HG02970 (cell line): ENCODE results near the gene NOTCH1.

Experiments used
- ATAC-seq: cut with Tn5 transposase; IDR thresholded peaks from one replicate; pipeline ENCODE4 v1.9.1; 2021; ENCODE audit warnings: mild to moderate bottlenecking, moderate library complexity, moderate number of reproducible peaks; ENCODE audit not compliant: unreplicated experiment, low FRiP score

The NOTCH1 gene

DNA sequence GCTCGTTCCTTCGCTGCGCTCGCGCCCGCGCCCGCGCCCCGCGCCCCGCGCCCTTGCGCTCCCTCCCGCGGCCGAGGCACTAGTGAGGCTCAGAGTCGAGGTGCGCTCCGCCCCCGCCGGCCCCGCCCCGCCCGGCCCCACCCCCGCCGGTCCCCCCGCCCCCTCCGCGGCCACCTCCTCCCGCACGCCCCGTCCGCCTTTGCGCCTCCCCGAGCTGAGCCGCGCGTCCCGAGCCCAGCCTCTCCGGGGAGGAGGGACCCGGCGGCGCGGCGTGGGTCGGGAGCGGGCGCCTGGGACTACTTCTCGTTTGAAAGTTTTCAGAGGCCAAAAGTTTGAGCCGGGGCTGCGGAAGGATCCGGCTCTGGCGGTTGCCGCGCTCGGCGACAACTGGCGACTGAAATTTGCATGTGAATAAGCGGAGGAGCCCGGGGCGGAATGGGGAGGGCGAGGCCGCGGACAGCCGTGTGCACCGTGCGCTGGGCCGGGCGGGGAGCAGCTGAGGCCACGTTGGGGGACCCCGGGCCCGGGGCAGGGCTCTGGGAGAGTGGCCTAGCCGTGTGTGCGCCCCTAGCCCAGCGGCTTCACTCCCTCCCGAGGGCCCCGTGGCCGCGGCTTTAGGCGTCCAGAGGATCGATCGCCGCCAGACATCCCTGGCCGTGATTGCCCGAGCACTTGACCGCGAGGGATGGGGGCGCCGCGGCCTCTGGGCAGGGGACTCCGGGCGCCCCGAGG, at the start of gene NOTCH1:
Gene NOTCH1, minus strand, starts transcription at position 84 of the 732 bp plus-strand sequence. CDS start 262 bp downstream, outside the sequence.
- ATAC-seq = peak; percentile 58

DNA sequence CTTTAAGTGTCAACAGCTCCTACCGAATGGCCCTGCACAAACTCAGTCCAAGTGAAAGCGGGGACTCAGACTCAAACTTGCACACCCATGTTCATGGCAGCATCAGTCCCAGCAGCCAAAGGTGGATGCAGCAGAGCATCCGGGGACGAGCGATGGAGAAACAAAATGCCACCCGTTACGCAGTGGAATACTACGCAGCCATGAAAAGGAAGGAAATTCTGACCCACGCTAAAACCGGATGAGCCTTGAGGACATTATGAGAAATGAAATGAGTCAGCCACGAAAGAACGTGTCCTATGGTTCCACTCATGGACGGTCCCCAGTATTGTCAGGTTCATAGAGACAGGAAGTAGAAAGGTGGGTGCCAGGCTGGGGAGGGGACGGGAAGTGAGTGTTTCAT, 48.6 kb upstream of the NOTCH1 start:
- no peak for ATAC-seq

DNA sequence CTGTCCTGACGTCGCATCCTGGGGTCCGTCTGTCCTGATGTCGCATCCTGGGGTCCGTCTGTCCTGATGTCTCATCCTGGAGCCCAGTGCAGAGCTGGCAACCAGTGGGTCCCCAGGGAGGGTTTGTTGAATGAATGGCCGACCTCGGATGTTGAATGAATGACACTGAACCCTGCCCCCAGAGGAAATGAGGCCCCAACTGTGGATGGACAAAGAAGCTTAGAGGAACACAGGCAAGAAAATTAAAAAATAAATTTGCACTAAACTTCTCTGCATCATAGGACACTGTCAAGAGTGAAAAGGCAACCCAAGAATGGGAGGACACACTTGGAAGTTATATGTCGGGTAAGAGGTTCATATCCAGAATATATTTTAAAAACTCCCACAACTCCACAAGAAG, 47.7 kb upstream of the NOTCH1 start:
- no peak for ATAC-seq

DNA sequence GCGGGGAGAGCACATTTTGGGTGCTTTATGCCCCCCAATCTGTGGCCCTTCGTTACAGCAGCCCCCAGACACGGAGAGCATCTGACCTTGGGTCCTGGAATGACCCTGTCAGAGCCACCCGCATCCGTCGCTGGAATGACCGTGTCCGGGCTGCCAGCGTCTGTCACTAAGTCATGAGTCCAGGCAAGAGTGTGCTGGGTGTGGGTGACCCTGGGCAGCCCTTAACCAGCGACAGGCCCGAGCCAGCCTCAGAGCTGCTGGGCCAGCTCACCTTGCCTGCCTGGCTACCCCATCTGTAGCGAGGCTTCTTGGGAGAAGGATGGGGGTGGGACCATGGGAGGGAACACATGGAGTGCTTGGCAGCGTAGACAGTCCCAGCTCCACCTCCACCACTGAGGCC, 46.8 kb upstream of the NOTCH1 start:
- ATAC-seq = no peak

DNA sequence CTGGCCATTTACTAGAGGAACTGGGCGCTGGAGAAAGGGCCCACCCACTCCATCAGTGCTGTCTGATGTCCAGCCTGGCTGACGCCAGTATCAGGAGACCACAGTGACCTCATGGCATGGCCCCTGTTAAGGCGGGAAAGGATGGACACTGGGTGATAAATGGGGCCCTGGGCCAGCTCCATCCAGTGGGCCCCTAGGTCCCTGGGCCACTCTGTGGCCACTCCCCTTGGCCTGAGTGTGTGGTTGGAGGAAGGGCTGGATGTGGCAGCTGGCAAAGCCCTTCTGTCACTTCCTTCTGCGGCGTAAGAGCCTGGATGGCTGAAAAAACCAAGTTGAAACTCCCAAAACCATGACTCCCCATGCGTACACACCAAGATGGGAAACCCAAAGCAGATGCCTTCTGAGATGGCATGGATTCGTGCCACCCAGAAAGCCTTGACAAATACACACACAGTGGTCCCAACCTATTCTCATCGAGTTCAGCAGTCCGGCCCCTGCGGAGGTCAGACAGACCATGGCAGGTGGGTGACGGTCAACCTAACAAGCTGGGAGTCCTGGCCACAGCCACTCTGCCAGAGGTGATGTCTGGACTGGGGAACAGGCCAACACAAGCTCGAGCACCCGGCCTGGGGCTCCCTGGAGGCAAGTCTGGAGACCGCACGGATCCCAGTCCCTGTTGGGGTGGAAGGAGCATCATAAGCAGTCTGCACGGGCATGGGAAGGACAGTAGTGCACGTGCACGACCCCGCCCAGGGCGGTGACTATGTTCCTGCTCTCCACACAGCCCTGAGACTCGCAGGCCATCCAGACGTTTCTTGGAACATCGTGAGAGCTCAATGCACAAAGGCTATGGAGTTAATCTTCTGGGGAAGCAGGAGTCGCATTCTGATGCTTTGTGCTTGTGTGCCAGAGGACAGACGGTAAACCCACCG, 45.2 kb upstream of the NOTCH1 start:
- ATAC-seq = no peak

DNA sequence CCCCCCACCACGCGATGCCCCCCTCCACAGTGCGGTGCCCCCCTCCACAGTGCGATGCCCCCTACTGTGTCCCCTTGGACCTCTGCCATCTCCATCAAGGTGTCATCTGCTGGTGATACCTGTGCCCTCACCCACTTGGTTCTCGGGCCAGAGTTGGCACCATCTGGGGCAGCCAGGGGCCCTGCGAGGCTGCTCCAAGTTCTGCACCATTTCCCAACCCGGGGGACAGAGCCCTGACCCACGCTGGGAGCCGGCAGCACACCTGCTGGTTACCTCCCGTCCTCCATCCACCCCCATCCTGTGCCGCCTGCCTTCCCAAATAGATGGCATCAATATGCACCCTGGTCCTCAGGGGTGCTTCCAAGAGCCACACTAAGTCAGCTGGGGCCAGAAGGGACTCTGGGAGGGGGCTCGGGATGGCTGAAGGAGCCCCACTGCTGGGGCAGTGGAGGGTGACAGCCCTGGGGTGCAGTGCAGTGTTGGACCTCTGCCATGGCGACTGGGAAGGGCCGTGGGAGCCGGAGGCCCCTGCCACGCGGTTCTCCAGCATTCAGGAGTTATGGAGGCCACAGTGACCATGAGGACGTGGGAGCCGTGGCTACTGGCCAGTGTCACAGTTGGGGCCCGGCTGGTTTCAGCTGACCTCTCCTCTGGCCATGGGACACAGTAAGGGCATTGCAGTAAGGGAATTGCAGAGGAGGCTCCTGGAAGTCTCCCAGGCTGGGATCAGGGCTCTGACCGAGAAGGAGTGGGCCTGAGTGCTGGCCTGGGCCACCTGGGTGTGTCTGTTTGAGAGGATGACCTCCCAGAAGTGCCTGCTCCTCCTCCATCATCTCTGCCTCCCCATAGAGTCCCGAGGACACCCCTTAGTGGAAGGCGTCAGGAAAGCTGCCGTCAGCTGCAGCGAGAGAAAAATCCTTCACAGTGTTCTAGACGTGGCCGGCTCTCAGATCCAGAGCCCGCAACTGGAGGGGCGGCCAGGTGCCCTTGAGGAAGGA, 44.2 kb upstream of the NOTCH1 start:
- ATAC-seq = no peak

DNA sequence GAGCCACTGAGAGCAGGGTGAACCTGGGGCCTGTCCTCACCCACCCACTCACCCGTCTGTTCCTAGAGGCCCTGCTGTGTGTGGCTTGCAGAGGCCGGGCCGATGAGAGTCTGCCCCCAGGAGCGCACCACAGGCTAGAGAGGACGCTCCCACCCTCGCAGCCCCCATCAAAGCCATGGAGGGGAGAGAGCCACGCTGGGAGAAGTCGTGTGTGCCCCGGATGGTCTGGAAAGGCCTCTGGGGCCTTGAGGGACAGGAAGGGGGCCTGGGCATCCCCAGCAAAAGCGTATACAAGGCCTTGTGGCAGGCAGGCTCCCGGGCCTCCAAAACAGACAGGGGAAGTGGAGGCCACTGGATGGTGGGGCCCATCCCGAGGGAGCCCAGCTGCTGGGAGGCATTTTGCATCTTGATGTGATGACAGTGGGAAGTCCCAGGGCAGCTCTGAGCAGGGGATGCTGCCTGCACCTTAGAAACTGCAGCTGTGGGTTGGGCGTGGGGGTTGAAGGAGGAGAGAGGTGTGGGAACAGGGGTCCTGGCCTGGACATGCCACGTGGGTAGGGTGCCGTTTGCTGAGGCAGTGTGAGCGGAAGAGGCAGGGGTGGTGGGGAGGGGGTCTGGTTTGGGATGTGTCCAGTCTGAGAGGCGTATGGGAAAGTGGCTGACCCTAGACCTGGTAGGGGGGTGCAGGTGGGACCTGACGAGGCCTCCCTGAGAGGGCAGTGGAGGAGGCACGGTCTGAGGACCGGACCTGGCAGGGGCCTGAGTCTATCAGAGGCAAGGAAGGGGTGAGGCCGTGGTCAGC, 43.0 kb upstream of the NOTCH1 start:
- ATAC-seq = no peak

DNA sequence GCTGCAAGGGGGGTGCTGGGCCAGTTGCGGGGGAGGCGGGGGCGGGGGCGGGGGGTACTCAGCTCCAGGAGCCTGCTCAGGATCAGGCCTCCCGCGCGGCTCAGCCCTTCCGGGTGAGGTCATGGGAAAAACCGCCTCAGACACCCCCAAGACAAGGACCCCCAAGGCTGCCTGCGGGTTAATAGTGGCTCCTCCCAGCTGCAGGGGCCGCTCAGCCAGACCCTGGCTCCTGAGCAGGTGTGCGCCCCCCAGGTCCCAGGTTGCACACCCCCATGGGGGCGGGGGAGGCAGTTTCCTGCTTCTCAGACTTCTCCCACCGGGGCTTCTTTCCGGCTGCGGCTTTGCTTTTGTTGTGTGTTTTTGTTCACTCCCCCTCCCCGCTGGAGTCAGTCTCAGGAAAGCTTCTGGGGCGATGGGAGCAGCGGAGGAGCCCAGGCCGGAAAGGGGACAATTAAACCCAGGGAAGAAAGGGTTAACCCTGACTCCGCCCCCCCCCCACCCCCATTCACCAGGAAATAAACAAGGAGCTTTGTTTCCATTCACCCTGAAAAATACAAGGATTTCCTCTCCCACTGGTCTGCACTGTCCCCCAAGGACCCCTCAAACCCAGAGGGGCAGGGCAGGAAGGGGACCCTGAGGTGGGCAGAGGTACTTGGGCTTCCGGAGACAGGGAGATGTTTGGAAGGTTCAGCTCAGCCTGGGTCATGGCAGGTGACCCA, 42.3 kb upstream of the NOTCH1 start:
- no peak for ATAC-seq

DNA sequence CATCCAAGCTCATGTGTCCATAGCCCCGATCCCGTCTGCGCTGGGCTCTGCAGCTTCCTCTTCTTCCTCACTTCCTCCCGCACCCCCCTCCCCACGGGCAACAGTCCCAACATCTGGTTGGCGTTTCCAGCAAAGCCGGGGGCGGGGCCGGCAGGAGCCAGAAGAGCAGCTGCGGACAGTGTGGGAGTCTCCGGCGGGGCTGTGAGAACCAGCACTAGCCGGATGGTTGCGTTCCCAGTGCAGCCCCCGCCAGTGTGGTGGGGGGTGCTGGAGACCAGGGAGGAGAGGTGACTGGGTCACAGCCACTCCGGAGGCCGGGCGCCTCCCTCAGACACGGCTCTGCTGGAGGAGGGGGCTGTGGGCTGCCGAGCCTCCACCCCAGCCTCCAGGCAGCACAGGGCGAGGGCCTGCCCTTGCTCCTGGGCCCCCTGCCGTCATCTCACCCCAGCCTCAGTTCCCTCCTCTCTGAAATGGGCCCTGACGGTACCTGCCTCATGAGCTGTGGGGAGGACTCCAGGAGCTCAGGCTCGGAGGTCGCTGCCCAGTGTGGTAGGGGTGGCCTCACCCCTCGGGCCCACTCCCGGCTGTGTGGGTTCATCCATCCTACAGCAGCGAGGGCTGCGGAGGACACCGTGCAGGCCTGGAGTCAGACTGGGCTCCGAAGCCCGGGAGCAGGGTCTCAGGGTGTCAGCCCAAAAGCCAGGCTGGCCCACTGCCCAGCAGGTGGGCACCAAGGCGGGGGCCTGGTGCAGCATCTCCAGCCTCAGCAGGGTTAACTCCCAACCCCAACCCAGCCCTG, 41.5 kb upstream of the NOTCH1 start:
- no peak for ATAC-seq

DNA sequence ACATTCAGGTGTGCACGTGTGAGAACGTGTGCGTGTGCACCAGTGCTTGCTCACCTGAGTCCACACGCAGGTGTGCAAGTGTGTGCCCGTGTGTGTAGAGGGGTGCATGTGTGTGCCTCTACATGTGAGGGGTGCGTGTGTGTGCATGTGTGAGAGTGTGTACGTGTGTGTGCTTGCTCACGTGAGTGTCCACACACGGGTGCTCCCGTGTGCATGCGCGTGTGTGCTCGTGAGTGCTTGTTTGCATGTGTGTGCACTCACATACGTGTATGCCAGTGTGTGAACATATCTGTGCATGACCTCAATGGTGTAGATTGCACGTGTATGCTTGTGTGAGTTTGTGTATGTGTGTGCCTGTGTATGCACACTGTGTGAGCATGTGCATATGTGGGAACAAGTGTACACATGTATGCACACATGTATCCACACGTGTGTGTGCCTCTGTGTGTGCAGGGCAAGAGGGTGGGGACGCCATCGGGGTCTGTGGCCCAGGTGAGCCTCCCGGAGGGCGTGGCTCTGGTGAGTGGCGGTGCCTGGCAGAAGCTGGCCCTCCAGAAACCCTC, 40.6 kb upstream of the NOTCH1 start:
- ATAC-seq = no peak

DNA sequence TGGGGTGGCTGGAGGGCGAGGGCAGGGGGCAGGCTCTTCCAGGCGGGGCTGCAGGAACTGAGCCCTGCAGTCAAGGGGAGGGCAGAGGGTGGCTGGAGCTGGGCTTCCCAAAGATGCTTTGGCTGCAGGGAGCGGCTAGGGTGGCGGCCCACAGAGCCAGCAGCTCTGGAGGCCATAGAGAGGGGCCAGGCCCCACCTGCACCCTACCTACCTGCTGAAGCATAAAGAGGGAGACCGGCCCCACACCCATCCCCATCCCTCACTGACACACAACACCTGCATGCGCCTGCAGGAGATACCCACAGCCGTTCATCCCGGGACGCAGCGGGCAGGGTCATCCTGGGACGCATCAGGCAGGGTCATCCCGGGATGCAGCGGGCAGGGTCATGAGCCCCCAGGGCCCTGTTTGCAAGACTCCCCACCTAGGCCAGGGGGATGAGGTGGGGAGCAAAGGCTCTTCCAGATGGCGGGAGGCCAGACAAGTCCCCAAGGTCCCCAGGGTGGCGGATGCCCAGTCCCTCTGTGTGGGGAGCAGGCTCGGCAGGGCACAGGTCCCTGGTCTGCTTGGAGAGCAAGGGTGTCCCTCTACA, 39.8 kb upstream of the NOTCH1 start:
- no peak for ATAC-seq

DNA sequence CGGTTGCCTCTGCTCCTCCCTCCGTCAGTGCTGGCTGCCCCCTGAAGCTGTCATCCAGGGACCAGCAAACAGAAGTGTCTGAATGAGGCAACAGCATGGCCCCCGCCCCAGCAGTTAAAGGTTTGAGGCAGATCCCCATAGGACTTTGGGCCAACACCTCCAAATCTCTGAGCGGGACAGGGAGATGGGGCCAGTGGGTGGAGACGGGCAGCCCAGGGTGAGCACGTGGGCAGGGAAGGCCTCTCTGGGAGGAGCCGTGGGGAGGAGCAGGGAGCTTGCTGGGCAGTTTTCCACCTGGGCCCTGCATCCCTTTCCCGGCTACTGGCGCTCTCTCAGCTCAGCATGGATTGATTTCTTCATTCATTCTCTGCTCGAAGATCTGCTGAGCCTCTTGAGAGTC, 39.1 kb upstream of the NOTCH1 start:
- no peak for ATAC-seq

DNA sequence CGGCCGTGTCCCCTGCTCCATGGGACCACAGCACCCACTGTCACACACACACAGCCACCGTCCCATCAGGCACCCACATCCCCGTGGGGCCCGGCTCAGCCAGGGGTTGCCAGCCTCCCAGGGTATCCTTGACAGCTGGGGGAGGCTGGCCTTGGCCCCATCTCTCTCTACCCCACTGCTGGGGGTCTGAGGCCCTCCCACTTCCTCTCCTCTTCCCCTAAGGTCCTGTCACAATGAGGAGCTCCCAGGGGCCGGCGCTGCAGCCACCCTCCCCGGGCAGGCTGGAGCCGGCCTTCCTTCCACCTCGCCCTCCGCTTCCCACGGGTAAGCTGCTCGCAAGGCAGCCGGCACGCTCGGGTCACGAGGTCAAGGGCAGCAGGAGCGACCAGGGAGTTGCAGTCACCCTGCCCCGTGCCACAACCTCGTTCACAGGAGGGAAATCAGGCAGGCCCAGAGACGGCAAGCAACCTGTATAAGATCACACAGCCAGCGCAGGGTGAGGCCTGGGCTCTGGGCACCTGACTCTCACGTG, 38.6 kb upstream of the NOTCH1 start:
- no peak for ATAC-seq

DNA sequence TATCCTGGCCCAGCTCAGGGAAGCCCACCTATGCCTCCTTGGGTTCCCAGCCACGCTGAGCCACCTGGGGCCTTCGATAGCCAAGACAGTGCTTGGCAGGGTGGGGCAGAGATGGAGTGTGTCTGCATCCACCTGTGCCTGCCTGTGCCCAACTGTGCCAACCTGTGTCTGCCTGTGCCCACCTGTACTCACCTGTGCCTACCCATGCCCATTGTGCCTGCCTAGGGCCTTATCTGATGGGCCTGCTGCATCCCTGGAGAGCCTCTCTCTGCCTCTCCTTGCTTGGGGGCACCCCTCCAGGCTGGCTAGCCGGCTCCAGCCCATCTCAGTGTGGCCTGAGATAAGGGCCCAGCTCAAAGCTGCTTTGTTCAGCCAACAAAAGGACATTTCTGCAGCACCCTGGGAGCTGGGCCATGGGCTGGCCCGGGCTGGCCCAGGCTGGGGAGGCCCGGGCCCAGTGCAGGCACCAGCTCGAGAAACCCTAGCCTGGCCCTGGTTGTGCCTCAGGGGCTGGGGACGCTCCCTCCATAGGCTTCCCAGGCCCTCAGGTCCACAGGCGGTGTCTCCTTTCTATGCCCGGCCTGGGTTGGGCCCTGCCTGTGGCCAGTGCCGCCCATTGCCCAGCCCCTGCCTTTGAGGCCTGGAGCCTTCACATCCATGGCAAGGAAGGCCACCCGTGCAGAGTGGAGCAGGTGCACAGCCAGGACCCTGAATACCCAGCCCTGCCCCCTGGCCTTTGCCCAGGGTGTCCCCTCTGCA, 37.3 kb upstream of the NOTCH1 start:
- ATAC-seq = no peak

DNA sequence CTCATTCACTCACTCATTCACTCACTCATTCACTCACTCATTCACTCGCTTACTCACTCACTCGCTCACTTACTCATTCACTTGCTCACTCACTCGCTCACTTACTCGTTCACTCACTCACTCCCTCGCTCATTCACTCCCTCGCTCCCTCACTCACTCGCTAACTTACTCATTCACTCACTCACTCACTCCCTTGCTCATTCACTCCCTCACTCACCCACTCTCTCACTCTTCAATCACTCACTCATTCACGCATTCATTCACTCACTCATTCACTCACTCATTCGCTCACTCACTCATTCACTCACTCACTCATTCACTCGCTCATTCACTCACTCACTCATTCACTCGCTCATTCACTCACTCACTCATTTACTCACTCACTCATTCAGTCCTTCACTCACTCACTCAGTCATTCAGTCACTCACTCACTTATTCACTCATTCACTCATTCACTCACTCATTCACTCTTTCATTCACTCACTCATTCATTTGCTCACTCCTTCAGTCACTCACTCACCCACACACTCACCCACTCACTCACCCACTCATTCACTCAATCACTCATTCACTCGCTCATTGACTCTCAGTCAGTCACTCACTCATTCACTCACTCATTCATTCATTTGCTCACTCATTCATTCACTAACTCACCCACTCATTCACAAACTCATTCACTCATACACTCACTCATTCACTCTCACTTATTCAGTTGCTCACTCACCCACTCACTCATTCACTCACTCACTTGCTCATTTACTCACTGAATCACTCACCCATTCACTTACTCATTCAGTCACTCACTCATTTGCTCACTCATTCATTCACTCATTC, 36.0 kb upstream of the NOTCH1 start:
- ATAC-seq = no peak
